GM23338 (cell line): ENCODE measurements around the gene GPC5.

ENCODE experiments used
- CTCF ChIP-seq, 2 experiments: fragments of 200-600 bp in 1 of 2; sonication (generic) in 1 of 2; conservative IDR thresholded peaks; 2 replicates each; pipeline versions ENCODE4 v1.5.1 to v1.6.1; 2016 to 2017; ENCODE audit warnings: antibody characterized with exemption in 2 of 2, low read depth in 2 of 2, mild to moderate bottlenecking in 2 of 2, moderate library complexity in 1 of 2
- EZH2 ChIP-seq: fragments of 200-600 bp; sonication (generic); IDR thresholded peaks from one replicate; pipeline ENCODE4 v1.8.0; 2017; ENCODE audit warnings: antibody characterized with exemption, mild to moderate bottlenecking, low read depth; ENCODE audit not compliant: unreplicated experiment
- EZH2phosphoT487 ChIP-seq: fragments of 200-600 bp; sonication (generic); IDR thresholded peaks from one replicate; pipeline ENCODE4 v1.8.1; 2018; ENCODE audit warnings: antibody characterized with exemption; ENCODE audit not compliant: unreplicated experiment
- POLR2AphosphoS5 ChIP-seq: IDR thresholded peaks from 2 replicates; pipeline ENCODE4 v1.6.1; 2016; ENCODE audit warnings: antibody characterized with exemption, low read depth
- ZNF114 ChIP-seq: fragments of 250-450 bp; sonication (Bioruptor Pico); IDR thresholded peaks from 2 replicates; pipeline ENCODE4 v1.5.0; 2020; ENCODE audit warnings: mild to moderate bottlenecking, moderate library complexity

- TF ChIP-seq CTCF (conservative IDR thresholded peaks at IDR 0.05; ENCODE audit: low read depth in 2 of 2) (no peak), EZH2 (no peak), EZH2phosphoT487 (no peak), ZNF114 (CRISPR knock-in tag) (no peak), POLR2AphosphoS5 (no peak)
Observed at GRCh38 chr13:91948736-91949135, 550.3 kb downstream of the GPC5 start.
